Astrocyte of the cerebellum (primary cell): ENCODE results near the gene SORCS2.

Experiments
- DNase-seq: peaks from one replicate; pipeline ENCODE4 v3.0.0-alpha.2; 2011; ENCODE audit warnings: low read depth
- H3K4me3 ChIP-seq: 2 replicates; pipeline ENCODE4 v1.5.1; 2011; ENCODE audit warnings: mild to moderate bottlenecking, low read depth, low read length, moderate library complexity
- CTCF ChIP-seq: IDR thresholded peaks from 2 replicates; pipeline ENCODE4 v1.5.1; 2012; ENCODE audit warnings: low read length, low read depth, moderate library complexity, mild to moderate bottlenecking; ENCODE audit errors: missing control alignments
- in situ Hi-C: cut with HindIII; loops from 2 replicates; pipeline ENCODE4 v1.10.0; 2017; ENCODE audit warnings: low sequenced_read_pairs

Gene SORCS2

GRCh38 chr4:7506572-7506971 is 314.2 kb downstream of the SORCS2 start:
- no peak overlapping the region for H3K4me3 ChIP-seq
- TF ChIP-seq CTCF = no peak
- no peak for DNase-seq
- in situ Hi-C loops = loop anchor here (5.0 kb wide), 1 partner anchor 56 kb away; no protein-coding TSS in a partner anchor

GRCh38 chr4:7507381-7507780 is 315.0 kb downstream of the SORCS2 start:
- no peak for DNase-seq
- in situ Hi-C loops = loop anchor here (5.0 kb wide), 1 partner anchor 55 kb away; no protein-coding TSS in a partner anchor
- TF ChIP-seq CTCF = no peak
- H3K4me3 ChIP-seq = no peak overlapping the region

- TF ChIP-seq CTCF = no peak
- H3K4me3 ChIP-seq = no peak overlapping the region
- DNase-seq = no peak
- in situ Hi-C loops = no loop called here
Measured at GRCh38 chr4:7510066-7510465, 317.7 kb downstream of the SORCS2 start.

- H3K4me3 ChIP-seq = no peak overlapping the region
- no peak for TF ChIP-seq CTCF
- DNase-seq = no peak
- in situ Hi-C loops = no loop called here
Measured at GRCh38 chr4:7510538-7510937, 318.2 kb downstream of the SORCS2 start.

GRCh38 chr4:7511525-7511924 is 319.2 kb downstream of the SORCS2 start:
- in situ Hi-C loops = no loop called here
- no peak for TF ChIP-seq CTCF
- no peak overlapping the region for H3K4me3 ChIP-seq
- DNase-seq = no peak

GRCh38 chr4:7512428-7512827 is 320.1 kb downstream of the SORCS2 start:
- no peak for DNase-seq
- TF ChIP-seq CTCF = no peak
- in situ Hi-C loops = no loop called here
- no peak overlapping the region for H3K4me3 ChIP-seq

- DNase-seq = no peak
- in situ Hi-C loops = no loop called here
- H3K4me3 ChIP-seq = no peak overlapping the region
- TF ChIP-seq CTCF = no peak
Measured at GRCh38 chr4:7512946-7513345, 320.6 kb downstream of the SORCS2 start.
